Gastroesophageal sphincter (tissue), 2 donors: ENCODE measurements around the gene CELF2.

Experiments used
- EP300 ChIP-seq: sonication (generic); formaldehyde crosslinking; IDR thresholded peaks from one replicate; pipeline ENCODE4 v1.6.1; 2017; ENCODE audit warnings: antibody characterized with exemption, mild to moderate bottlenecking
- POLR2A ChIP-seq, 2 donors: fragments of 450-650 bp; IDR thresholded peaks; one replicate each; pipeline ENCODE4 v1.6.1; 2017; ENCODE audit warnings: antibody characterized with exemption in 2 of 2, mild to moderate bottlenecking in 2 of 2, moderate library complexity in 1 of 2

GRCh38 chr10:11307937-11308336 is 290.3 kb downstream of the CELF2 start:
- no peak for TF ChIP-seq POLR2A (IDR thresholded peaks at IDR 0.05)
- TF ChIP-seq EP300: no peak
